A204.1 (cell line): ENCODE measurements around the gene SBF2.
"Not testable (repeated sequence)": the region's sequence is repeated elsewhere in the genome, so short reads cannot be mapped to it uniquely, and the experiment has no call there.

Experiments used
- FAIRE-seq: peaks from 2 replicates; lab custom pipeline; 2012; peaks lifted over from hg19 to GRCh38; lab: Jason Lieb, UNC

Gene SBF2

DNA sequence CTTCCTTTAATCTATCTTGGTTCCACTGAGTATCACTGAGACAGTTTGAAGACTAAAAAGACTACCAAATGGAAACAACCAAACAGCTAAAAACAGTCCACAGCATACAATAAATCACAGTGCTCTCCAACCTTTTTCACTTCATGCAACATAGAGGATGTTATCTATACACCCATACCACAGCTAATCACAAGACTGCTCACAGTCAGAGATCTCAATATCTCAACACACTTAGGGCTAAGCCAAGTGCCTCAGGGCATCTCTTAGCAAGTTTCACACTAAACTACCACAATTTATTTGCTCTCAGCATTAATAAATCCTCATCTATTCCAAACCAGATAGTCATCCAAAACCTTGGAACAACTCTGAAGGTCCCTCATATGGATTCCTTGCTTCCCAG lies 129.4 kb downstream of the SBF2 start:
- FAIRE-seq, result no peak

DNA sequence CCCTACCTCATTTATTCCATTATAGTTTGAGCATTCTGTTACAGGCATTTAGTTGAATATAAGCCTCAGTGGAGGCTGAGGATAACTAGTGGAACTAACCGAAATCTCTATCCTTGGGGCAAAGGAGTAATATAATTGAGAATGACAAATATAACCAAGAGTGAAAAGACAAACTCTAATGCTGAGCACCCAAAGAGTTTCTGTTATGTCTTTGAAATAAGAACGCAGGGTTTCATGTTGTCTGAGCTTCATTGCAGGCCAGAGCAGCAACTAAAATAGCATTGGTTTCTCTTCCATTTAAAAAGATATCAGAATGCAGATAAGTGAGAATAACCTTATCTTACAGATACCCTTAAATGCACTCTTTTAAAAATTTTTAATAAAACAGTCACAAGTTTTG lies 131.8 kb downstream of the SBF2 start:
- FAIRE-seq, result no peak

- no peak for FAIRE-seq
These were observed 133.7 kb downstream of the SBF2 start for GRCh38 chr11:10160350-10160749.

- no peak for FAIRE-seq
These were observed 135.6 kb downstream of the SBF2 start for GRCh38 chr11:10158461-10158860.

DNA sequence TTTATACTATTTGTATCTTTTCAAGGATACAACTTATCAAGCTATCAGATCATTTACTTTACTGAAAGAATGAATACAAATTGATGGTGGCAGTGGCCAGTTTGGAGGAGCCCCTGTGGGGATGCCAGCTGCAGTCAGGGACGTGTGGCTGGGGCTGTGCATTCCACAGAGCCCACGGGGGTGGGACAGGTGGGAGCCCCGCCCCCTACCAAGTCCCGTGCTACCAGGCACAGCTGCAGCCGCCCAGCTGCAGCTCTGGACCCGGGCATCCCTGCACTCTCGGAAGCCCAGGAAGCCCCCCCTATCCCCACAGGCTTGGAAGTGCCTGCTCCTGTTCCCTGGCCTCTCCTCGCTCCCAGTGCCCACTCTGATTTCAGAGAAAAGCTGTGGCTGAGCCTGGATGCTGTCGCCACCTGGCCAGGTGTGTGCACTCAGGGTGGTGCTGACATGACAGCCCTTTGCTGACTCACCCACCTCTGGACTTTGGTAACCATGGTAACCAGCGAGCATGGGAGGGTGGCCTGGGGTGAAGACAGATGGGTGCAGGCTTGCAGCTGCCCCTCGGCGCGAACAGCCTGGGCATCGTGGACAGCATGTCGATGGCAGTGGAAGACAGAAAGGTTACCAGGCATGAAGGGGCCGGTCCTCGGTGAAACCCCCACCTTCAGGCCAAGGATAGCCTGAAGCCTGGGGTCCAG lies 138.1 kb downstream of the SBF2 start:
- FAIRE-seq, result no peak

- no peak for FAIRE-seq
These were observed 143.2 kb downstream of the SBF2 start for GRCh38 chr11:10150800-10151199.

- no peak for FAIRE-seq
These were observed 144.5 kb downstream of the SBF2 start for GRCh38 chr11:10149553-10149952.

- FAIRE-seq, result no peak
These were observed 146.8 kb downstream of the SBF2 start for GRCh38 chr11:10147195-10147594.

DNA sequence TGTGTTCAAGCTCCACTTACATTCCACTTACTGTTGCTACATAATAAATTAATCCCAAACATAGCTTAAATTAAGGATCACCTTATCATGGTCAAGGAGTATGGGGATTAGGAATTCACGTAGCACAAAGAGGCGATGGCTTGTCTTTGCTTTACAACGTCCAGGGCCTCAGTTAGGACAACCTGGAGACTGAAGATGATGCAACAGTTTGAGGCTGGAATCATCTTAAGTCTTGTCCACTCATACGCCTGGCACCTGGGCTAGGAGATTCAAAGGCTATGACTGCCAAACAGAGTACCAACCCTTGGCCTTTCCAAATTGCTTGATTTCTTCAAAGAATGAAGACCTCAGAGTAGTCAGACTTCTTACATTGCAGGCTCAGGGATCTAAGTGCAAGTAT lies 149.1 kb downstream of the SBF2 start:
- FAIRE-seq, result no peak

- no peak for FAIRE-seq
These were observed 154.4 kb downstream of the SBF2 start for GRCh38 chr11:10139656-10140055.

DNA sequence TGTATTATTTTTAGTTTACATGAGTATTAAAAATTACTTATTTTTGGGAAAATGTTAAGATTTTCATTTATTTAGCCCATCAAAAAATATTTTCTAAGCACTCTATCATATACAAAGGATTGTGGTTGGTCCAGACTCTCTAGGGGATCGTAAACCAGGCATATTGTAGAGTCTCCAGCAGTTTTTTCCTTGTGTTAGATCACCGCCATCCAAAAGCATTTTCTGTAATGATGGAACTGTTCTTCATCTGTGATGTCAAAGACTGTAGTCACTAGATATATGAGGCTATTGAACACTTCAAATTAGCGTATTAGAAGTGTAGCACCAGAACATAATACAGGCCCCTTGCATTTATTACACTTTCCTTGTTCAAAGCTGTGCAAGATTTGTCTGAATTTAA lies 154.9 kb downstream of the SBF2 start:
- FAIRE-seq, result no peak

- no peak for FAIRE-seq
These were observed 159.0 kb downstream of the SBF2 start for GRCh38 chr11:10134975-10135481.

- not testable (repeated sequence) for FAIRE-seq
These were observed 159.8 kb downstream of the SBF2 start for GRCh38 chr11:10134226-10134625.

DNA sequence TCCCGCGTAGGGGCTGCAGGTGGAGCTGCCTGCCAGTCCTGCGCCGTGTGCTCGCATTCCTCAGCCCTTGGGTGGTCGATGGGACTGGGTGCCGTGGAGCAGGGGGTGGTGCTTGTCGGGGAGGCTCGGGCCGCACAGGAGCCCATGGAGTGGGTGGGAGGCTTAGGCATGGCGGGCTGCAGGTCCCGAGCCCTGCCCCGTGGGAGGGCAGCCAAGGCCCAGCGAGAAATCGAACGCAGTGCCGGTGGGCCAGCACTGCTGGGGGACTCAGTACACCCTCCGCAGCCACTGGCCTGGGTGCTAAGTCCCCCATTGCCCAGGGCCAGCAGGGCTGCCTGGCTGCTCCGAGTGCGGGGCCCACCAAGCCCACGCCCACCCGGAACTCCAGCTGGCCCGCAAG lies 160.8 kb downstream of the SBF2 start:
- FAIRE-seq, result not testable (repeated sequence)

- no peak for FAIRE-seq
These were observed 163.1 kb downstream of the SBF2 start for GRCh38 chr11:10130875-10131274.

DNA sequence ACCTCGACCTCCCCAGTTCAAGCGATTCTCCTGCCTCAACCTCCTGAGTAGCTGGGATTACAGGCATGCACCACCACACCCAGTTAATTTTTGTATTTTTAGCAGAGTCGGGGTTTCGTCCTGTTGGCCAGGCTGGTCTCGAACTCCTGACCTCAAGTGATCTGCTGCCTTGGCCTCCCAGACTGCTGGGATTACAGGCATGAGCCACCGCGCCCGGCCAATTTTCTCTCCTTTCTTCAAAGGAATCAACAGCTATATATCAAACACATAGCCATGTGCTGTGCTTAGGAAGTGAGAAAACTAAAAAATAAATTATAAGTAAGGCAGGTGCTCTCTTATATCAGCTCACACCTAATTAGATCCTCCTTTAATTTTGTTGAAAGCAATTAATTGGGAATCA lies 164.8 kb downstream of the SBF2 start:
- FAIRE-seq, result not testable (repeated sequence)

- no peak for FAIRE-seq
These were observed 168.4 kb downstream of the SBF2 start for GRCh38 chr11:10125522-10126133.

DNA sequence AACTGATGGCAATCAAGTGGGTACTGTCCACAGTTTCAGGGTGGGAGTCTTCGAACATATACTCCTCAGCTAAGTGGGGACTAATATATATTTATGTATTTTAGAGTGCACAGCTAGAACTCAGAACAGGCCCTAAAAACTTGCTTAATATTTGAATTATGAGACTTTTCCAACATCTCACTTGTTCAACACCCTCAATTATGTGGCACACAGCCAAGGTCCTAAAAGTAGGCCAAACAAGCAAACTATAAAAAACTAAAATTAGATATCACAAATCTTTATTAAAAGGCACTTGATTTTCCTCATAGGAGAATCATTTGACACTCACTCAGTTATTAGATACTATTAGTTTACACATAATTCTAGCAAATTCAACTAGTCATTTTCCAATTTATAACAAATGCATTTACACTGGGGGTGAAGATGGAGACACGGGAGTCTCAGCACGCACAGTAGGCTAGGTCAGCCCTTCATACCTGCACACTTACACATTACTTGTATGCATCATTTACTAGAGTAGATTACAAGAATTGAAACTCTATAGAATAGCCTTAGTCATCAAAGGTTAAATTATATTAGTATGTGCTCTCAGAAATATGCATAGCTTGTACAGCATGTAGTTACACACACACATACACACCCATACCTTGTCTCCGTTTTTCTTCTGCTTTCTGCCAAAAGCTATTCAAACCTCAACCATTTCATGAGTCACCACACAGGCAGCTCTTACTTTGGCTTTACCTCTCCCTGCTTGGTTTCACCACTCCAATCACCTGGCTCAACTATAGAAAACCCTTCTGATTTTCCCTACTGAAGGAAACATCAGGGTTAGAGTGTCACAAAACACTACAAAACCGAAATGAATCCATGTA lies 171.5 kb downstream of the SBF2 start:
- FAIRE-seq, result no peak

GRCh38 chr11:10118865-10119264 lies 175.2 kb downstream of the SBF2 start:
- FAIRE-seq, result peak; percentile 40

- no peak for FAIRE-seq
These were observed 176.2 kb downstream of the SBF2 start for GRCh38 chr11:10117709-10118351.

GRCh38 chr11:10116588-10116987 lies 177.4 kb downstream of the SBF2 start:
- FAIRE-seq, result no peak

DNA sequence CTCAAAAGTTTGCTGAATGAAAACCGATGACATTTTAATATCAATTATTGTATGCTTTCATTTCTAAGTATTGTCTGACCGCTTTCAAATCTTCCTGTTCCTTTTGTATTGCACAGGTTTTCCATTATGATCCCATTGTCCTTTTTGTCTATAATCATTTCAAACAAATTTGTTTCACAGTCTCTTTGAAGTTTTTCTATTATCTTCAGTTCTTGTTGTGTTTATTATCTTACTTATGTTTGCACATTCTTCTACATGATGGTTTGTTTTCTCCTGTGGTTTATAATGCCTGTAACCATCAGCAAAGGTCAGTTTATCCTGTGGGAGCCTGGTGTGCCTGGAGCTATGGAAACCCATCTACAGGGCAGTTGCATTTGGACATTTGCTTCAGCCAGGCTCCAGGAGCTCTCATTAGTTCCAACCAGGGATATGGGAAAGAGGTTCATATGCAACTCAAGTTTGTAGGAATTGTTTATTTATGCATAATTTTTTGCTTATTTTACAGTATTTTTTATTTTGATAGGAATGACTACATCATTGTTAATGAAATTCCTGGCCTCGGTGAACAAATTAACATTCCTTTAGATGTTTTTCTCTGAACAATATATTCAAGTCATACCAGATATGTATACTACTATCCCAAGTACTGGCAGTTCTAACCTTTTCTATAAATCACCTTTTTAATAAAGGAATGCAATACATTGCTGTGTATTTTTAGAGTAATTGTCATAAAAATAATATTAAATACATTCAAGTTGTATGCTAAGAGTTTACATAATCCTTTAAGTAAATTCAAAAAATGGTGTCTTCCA lies 179.2 kb downstream of the SBF2 start:
- no peak for FAIRE-seq
